ENCODE data around the gene NAV3. TPM values are rescaled to one million over a fixed set of nuclear protein-coding genes. Genes with fewer than 3 reads are reported as not detected.

The NAV3 gene
- total RNA-seq, 6 experiments from 2014 or later, result 0.22 to 3.2 (median 1.2) TPM

DNA sequence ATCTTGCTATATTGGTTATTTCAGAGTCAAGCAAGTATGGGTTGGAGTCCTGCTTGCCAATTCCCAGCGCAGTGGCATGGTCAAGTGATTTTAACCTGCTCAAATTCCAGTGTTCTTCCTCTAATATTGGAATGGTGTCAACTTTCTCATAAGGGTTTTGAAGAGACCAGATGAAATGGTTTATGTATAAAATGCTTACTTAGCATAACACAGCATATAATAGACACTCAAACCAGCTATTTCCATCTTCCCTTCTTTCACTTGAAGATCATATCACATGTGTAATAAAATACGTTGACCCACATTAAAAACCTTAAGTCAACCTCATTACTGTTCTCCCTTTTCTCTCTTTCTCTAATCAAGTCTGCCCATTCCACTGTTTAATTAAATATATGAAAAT, 144.0 kb downstream of the NAV3 start:
- no peak overlapping the region for H3K4me3 ChIP-seq
- no peaks in the 10 kb centered on the region for H3K27me3 ChIP-seq
- TF ChIP-seq POLR2A (IDR thresholded peaks at IDR 0.05), result no peak
- TF ChIP-seq, protein P1, sequence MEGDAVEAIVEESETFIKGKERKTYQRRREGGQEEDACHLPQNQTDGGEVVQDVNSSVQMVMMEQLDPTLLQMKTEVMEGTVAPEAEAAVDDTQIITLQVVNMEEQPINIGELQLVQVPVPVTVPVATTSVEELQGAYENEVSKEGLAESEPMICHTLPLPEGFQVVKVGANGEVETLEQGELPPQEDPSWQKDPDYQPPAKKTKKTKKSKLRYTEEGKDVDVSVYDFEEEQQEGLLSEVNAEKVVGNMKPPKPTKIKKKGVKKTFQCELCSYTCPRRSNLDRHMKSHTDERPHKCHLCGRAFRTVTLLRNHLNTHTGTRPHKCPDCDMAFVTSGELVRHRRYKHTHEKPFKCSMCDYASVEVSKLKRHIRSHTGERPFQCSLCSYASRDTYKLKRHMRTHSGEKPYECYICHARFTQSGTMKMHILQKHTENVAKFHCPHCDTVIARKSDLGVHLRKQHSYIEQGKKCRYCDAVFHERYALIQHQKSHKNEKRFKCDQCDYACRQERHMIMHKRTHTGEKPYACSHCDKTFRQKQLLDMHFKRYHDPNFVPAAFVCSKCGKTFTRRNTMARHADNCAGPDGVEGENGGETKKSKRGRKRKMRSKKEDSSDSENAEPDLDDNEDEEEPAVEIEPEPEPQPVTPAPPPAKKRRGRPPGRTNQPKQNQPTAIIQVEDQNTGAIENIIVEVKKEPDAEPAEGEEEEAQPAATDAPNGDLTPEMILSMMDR (IDR thresholded peaks at IDR 0.05), result no peak
- H3K4me1 ChIP-seq, result no peaks in the 10 kb centered on the region
- DNase-seq (no peak), ATAC-seq (no peak)
- 58% methylated on average over 2 of the region's 2 CpGs for WGBS (ENCODE audit: insufficient coverage, low coverage, low lambda C conversion rate, missing lambda C conversion rate)
- intact Hi-C loops (cut with DNase I), result no loop called here
- no peaks in the 10 kb centered on the region for H3K36me3 ChIP-seq
- H3K9me3 ChIP-seq, result no peaks in the 10 kb centered on the region
- H3K27ac ChIP-seq, result no peak overlapping the region

DNA sequence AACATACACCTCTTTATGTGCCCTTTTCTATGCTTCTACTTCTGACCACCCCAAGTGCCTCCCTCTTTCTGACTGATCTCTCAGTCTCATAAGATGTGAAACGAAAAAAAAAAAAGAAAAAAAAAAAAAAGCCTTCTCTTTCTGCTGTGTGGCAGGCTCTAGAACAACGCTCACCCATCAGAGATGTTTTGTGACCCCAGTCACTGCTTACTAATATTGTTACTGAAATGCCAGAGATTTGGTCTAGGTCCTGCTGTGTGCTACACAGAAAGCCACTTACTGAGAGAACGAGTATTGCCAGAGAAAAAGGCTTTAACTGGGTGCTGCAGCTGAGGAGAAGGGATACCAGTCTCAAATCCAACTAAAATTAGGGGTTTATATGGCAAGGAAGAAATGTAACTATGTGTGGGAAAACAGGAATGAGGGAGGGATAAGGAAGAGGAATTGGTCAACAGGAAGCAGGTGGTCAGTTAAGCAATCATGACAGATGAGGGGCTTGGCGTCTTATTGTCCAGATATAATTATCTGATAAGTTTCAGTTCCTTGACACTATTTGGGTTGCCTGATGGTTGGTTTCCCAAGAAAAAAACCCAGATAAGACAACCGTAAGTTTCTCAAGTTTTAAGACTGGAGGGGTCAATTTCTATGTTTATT, 149.0 kb downstream of the NAV3 start:
- no peak overlapping the region for H3K4me3 ChIP-seq
- no peak for TF ChIP-seq POLR2A (IDR thresholded peaks at IDR 0.05)
- TF ChIP-seq, protein P1 (IDR thresholded peaks at IDR 0.05), result no peak
- ATAC-seq (no peak), DNase-seq (no peak)
- intact Hi-C loops (cut with DNase I), result no loop called here
- no peaks in the 10 kb centered on the region for H3K36me3 ChIP-seq
- H3K27ac ChIP-seq, result no peak overlapping the region
- 29% methylated on average over 5 of the region's 5 CpGs for WGBS (ENCODE audit: insufficient coverage, low coverage, low lambda C conversion rate, missing lambda C conversion rate)
- H3K27me3 ChIP-seq, result no peaks in the 10 kb centered on the region
- H3K4me1 ChIP-seq, result no peaks in the 10 kb centered on the region
- no peaks in the 10 kb centered on the region for H3K9me3 ChIP-seq

DNA sequence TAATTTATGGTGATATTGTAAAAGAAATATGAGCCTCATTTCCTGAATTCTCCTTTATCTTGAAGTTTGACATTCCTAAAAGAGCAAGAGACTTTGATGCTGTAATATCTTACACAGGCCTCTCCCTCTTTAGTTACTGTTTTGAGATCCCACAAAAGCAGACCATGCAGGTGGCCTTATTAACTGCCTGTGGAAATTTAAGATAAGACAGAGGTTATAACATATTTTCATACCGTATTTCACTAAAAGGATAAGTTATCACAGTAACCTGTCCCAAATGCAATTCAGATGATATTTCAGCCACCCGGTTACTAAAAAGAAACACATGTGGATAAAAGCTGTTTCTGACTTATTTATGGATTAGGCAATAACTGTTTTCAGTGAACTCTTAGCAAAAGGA, 150.1 kb downstream of the NAV3 start:
- intact Hi-C loops (cut with DNase I), result no loop called here

DNA sequence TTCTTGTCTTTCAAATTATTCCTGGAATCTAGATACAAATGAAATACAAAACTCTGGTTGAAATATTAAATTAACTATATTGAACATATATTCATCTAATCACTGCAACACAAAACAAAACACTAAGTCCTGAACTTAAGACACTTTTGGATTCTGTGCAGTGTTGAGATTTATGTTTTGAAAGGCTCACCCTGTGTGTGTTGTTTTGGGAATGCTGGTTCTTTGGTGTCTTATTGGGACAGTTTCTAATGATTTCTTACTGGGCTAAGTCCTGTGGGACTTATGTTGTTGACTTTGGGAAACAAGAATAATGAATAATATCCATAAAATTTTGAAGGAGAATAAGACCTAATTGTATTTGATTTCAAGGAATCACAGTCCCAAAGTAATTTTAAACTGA, 153.2 kb downstream of the NAV3 start:
- no peak overlapping the region for H3K27ac ChIP-seq
- ATAC-seq, result no peak
- no peak for DNase-seq

More for the DNA sequence above, 150.1 kb downstream of the NAV3 start:
- ATAC-seq, result no peak
- TF ChIP-seq POLR2A (IDR thresholded peaks at IDR 0.05), result no peak
- TF ChIP-seq, protein P1 (IDR thresholded peaks at IDR 0.05), result no peak
- Histone ChIP-seq H3K9me3 (no peaks in the 10 kb centered on the region), H3K4me1 (no peaks in the 10 kb centered on the region), H3K27me3 (no peaks in the 10 kb centered on the region), H3K27ac (no peak overlapping the region), H3K36me3 (no peaks in the 10 kb centered on the region), H3K4me3 (no peak overlapping the region)
- 49% methylated on average over 2 of the region's 2 CpGs for WGBS (ENCODE audit: insufficient coverage, low coverage, low lambda C conversion rate, missing lambda C conversion rate)
- DNase-seq, result no peak

More for the DNA sequence above, 153.2 kb downstream of the NAV3 start:
- Histone ChIP-seq H3K4me3 (no peak overlapping the region), H3K9me3 (no peaks in the 10 kb centered on the region), H3K4me1 (no peaks in the 10 kb centered on the region), H3K27me3 (no peaks in the 10 kb centered on the region), H3K36me3 (no peaks in the 10 kb centered on the region)
- intact Hi-C loops (cut with DNase I), result no loop called here
- TF ChIP-seq, protein P1 (IDR thresholded peaks at IDR 0.05), result no peak
- no peak for TF ChIP-seq POLR2A (IDR thresholded peaks at IDR 0.05)

Data from right lobe of liver (tissue), 6 donors.